GM12878 (cell line): ENCODE results near the gene PAN3. TPM values are rescaled to one million over a fixed set of nuclear protein-coding genes. Genes with fewer than 3 reads are reported as not detected.

Experiments
- ATAC-seq: fragments of 200-7000 bp; cut with Tn5 transposase; 3 replicates; pipeline ENCODE4 v1.9.1; 2020; ENCODE audit warnings: mild to moderate bottlenecking, moderate library complexity
- BruUV-seq: library from RNA; stranded (reverse); fragments of 400-500 nt; replicated peaks from 2 replicates; lab custom pipeline; 2021; lab: Mats Ljungman, UMichigan
- CTCF ChIA-PET: fragments of 300-600 bp; sonication (Branson Sonifier 250); formaldehyde crosslinking; extraction: SDS; loops from one replicate; lab custom pipeline; 2021; ENCODE audit warnings: inconsistent platforms; lab: Yijun Ruan, JAX
- POLR2A ChIA-PET: fragments of 350-600 bp; formaldehyde crosslinking; extraction: SDS; loops from one replicate; lab custom pipeline; 2021; ENCODE audit warnings: inconsistent platforms; lab: Charles Lee
- RAD21 ChIA-PET: fragments of 300-600 bp; sonication (Branson Sonifier 250); formaldehyde crosslinking; loops from one replicate; lab custom pipeline; 2023; ENCODE audit warnings: antibody characterized with exemption; ENCODE audit not compliant: unreplicated experiment; lab: Charles Lee
- SMC1A ChIA-PET: fragments of 300-600 bp; sonication (Branson Sonifier 250); formaldehyde crosslinking; loops from one replicate; lab custom pipeline; 2023; ENCODE audit not compliant: unreplicated experiment, uncharacterized antibody; lab: Charles Lee
- DNase-seq: peaks from one replicate; pipeline ENCODE4 v3.0.0-alpha.2; 2011; ENCODE audit warnings: low read depth, low spot score
- FAIRE-seq: peaks from 3 replicates; lab custom pipeline; 2011; peaks lifted over from hg19 to GRCh38; lab: Jason Lieb, UNC
- H2AFZ ChIP-seq: 2 replicates; pipeline ENCODE4 v1.6.0; 2011; ENCODE audit warnings: low read depth, low read length, control low read depth; ENCODE audit not compliant: control insufficient read depth
- H3K27ac ChIP-seq: 2 replicates; pipeline ENCODE4 v1.5.1; 2011; ENCODE audit warnings: control low read depth; ENCODE audit not compliant: control insufficient read depth, insufficient read depth
- H3K27me3 ChIP-seq, 2 experiments: replicated peaks in 1 of 2; 2 replicates each; pipeline versions ENCODE4 v1.6.0 to v1.6.1; 2011; ENCODE audit warnings: low read length in 1 of 2; ENCODE audit not compliant: control insufficient read depth in 2 of 2, insufficient read depth in 2 of 2
- H3K36me3 ChIP-seq, 2 experiments: 2 replicates each; pipeline ENCODE4 v1.5.1; 2011; ENCODE audit warnings: low read length in 1 of 2; ENCODE audit not compliant: control insufficient read depth in 2 of 2, insufficient read depth in 2 of 2
- H3K4me1 ChIP-seq: 2 replicates; pipeline ENCODE4 v1.6.1; 2011; ENCODE audit warnings: mild to moderate bottlenecking, low read length, moderate library complexity, mixed read lengths; ENCODE audit not compliant: control insufficient read depth, insufficient read depth
- H3K4me2 ChIP-seq: 2 replicates; pipeline ENCODE4 v1.6.0; 2011; ENCODE audit warnings: control low read depth; ENCODE audit not compliant: control insufficient read depth, insufficient read depth
- H3K4me3 ChIP-seq: fragments of 200-600 bp; sonication (generic); 2 replicates; pipeline ENCODE4 v1.5.1; 2016
- H3K79me2 ChIP-seq: 2 replicates; pipeline ENCODE4 v1.6.0; 2011; ENCODE audit warnings: low read length; ENCODE audit not compliant: control insufficient read depth, insufficient read depth
- H3K9ac ChIP-seq: 2 replicates; pipeline ENCODE4 v1.8.0; 2011; ENCODE audit warnings: low read length, control low read depth, mixed read lengths; ENCODE audit not compliant: control insufficient read depth, insufficient read depth
- H3K9me3 ChIP-seq: replicated peaks from 3 replicates; pipeline ENCODE4 v1.5.1; 2011; ENCODE audit warnings: mild to moderate bottlenecking, low read length; ENCODE audit not compliant: control insufficient read depth, insufficient read depth
- H4K20me1 ChIP-seq: 2 replicates; pipeline ENCODE4 v1.6.0; 2011; ENCODE audit not compliant: control insufficient read depth, insufficient read depth
- CUX1 ChIP-seq: IDR thresholded peaks from 2 replicates; pipeline ENCODE4 v1.6.1; 2012; ENCODE audit warnings: improper control_type of control experiment, low read depth, low read length; ENCODE audit not compliant: insufficient replicate concordance
- EGR1 ChIP-seq, 2 experiments: IDR thresholded peaks; 1 replicate in 1 of 2; 2 replicates in 1 of 2; pipeline ENCODE4 v1.6.1; 2011 to 2012; ENCODE audit warnings: low read depth in 2 of 2, low read length in 2 of 2, borderline replicate concordance in 1 of 2, mild to moderate bottlenecking in 1 of 2, moderate library complexity in 1 of 2
- FOXM1 ChIP-seq: IDR thresholded peaks from 2 replicates; pipeline ENCODE4 v1.6.1; 2012; ENCODE audit warnings: low read depth, mild to moderate bottlenecking, inconsistent platforms, low read length, moderate library complexity
- IRF4 ChIP-seq: IDR thresholded peaks from 2 replicates; pipeline ENCODE4 v1.6.1; 2011; ENCODE audit warnings: low read depth, low read length
- JUNB ChIP-seq: IDR thresholded peaks from 2 replicates; pipeline ENCODE4 v1.6.1; 2016; ENCODE audit warnings: antibody characterized with exemption, mild to moderate bottlenecking
- KAT2A ChIP-seq: conservative IDR thresholded peaks from 2 replicates; pipeline ENCODE4 v1.6.1; 2011; ENCODE audit warnings: low read depth, low read length; ENCODE audit not compliant: control insufficient read depth
- MEF2B ChIP-seq: fragments of 450-650 bp; IDR thresholded peaks from 2 replicates; pipeline ENCODE4 v1.6.1; 2018; ENCODE audit warnings: mild to moderate bottlenecking, moderate library complexity; ENCODE audit not compliant: partially characterized antibody, poor library complexity, severe bottlenecking
- MYB ChIP-seq: fragments of 150-350 bp; IDR thresholded peaks from 2 replicates; pipeline ENCODE4 v1.6.1; 2014; ENCODE audit warnings: mild to moderate bottlenecking, low read depth, low read length, borderline replicate concordance
- POLR2A ChIP-seq: IDR thresholded peaks from 2 replicates; pipeline ENCODE4 v1.6.1; 2011; ENCODE audit warnings: low read depth, mild to moderate bottlenecking, low read length
- POLR2AphosphoS5 ChIP-seq: IDR thresholded peaks from 2 replicates; pipeline ENCODE4 v1.6.1; 2011; ENCODE audit warnings: mild to moderate bottlenecking, low read length, inconsistent platforms
- ZBED1 ChIP-seq: IDR thresholded peaks from 2 replicates; pipeline ENCODE4 v1.6.1; 2016; ENCODE audit warnings: borderline replicate concordance
- ZBTB40 ChIP-seq: fragments of 450-650 bp; IDR thresholded peaks from 2 replicates; pipeline ENCODE4 v1.6.1; 2016; ENCODE audit warnings: mild to moderate bottlenecking, moderate library complexity, borderline replicate concordance
- ZNF622 ChIP-seq: fragments of 450-650 bp; IDR thresholded peaks from 2 replicates; pipeline ENCODE4 v1.6.1; 2017; ENCODE audit warnings: mild to moderate bottlenecking, inconsistent platforms
- WGBS: methylation state at CpG from one replicate; pipeline ENCODE4 v1.1.6; 2016; ENCODE audit warnings: low lambda C conversion rate; ENCODE audit not compliant: insufficient replicate concordance, insufficient coverage; ENCODE audit errors: missing lambda C conversion rate; 5-methylcytosine and 5-hydroxymethylcytosine counted together
- in situ Hi-C: fragments of 300-500 bp; cut with MboI; formaldehyde crosslinking; loops from 9 replicates; pipeline ENCODE4 v1.14.3; 2018; ENCODE audit warnings: mixed read lengths
- intact Hi-C: fragments of 100-400 bp; cut with micrococcal nuclease; formaldehyde crosslinking; loops from one replicate; pipeline ENCODE4 v1.14.2; 2022; ENCODE audit not compliant: unreplicated experiment
- polyA plus RNA-seq, 11 experiments: library from polyadenylated mRNA; depleted of rRNA in 4 of 11; unstranded in 6 of 11; stranded (reverse) in 5 of 11; fragments of >200 nt; fragmentation: Nextera tagmentation in 4 of 11; fragmentation: Illumina TruSeq in 1 of 11; extraction: Ambion mirVana in 4 of 11; extraction: Trizol in 1 of 11; gene quantifications; 1 replicate in 1 of 11; 2 replicates in 10 of 11; pipeline versions ENCODE4 v1.2.1 to v1.2.3, GENCODE V29; 2011 to 2016; ENCODE audit warnings: inconsistent platforms in 2 of 11, missing spikeins in 2 of 11, low read depth in 1 of 11
- total RNA-seq, 4 experiments: library from RNA; depleted of rRNA in 3 of 4; stranded (reverse); fragments of >200 nt in 3 of 4; fragmentation: Illumina TruSeq in 1 of 4; extraction: Trizol in 1 of 4; gene quantifications; 2 replicates each; pipeline versions ENCODE4 v1.2.1 to v1.2.3, GENCODE V29; 2013 to 2021

Gene PAN3
- total and polyA plus RNA-seq, 10 of the 15 experiments (the other 5 are each of a cell fraction or from before 2014, with no cell fraction given) = 13.0 to 33.3 (median 19.9) TPM

- Histone ChIP-seq H3K4me2 (no peak overlapping the region), H3K36me3 (no peaks in the 10 kb centered on the region), H3K4me3 (no peak overlapping the region), H2AFZ (no peak overlapping the region), H3K9ac (no peak overlapping the region), H3K27ac (no peak overlapping the region), H3K27me3 (no peaks in the 10 kb centered on the region), H4K20me1 (no peaks in the 10 kb centered on the region), H3K9me3 (no peaks in the 10 kb centered on the region), H3K4me1 (no peaks in the 10 kb centered on the region; the same call in 1 of the 2 replicates), H3K79me2 (no peaks in the 10 kb centered on the region)
- ChIA-PET POLR2A (no interaction called here), CTCF (no interaction called here), RAD21 (no interaction called here), SMC1A (no interaction called here)
- intact Hi-C loops (no loop called here), in situ Hi-C loops (no loop called here)
- DNase-seq (no peak), ATAC-seq (no peak), FAIRE-seq (no peak)
- WGBS = 98% methylated on average over 8 of the region's 8 CpGs
- BruUV-seq = no TSS peak
- TF ChIP-seq POLR2A = no peak
- no peak for TF ChIP-seq ZNF622
- TF ChIP-seq POLR2AphosphoS5 = no peak
- no peak for TF ChIP-seq ZBTB40
- TF ChIP-seq JUNB = no peak
- no peak for TF ChIP-seq IRF4
- no peak for TF ChIP-seq EGR1 (IDR thresholded peaks at IDR 0.05; ENCODE audit: borderline replicate concordance in 1 of 2, low read depth in 2 of 2, low read length in 2 of 2)
- TF ChIP-seq CUX1 = no peak
- no peak for TF ChIP-seq KAT2A
- TF ChIP-seq FOXM1 = no peak
- TF ChIP-seq MYB = no peak
- TF ChIP-seq MEF2B = no peak
- no peak for TF ChIP-seq ZBED1
These were observed 17.1 kb upstream of the PAN3 start for GRCh38 chr13:28121224-28121623.
